Dermis microvascular lymphatic vessel endothelial cell (primary cell): ENCODE measurements around the gene TAX1BP1. TPM values are rescaled to one million over a fixed set of nuclear protein-coding genes. Genes with fewer than 3 reads are reported as not detected.
"Not testable (repeated sequence)": the region's sequence is repeated elsewhere in the genome, so short reads cannot be mapped to it uniquely, and the experiment has no call there.

Source experiments
- DNase-seq, 2 donors: peaks; one replicate each; pipeline versions ENCODE4 v3.0.0 to v3.0.0-alpha.2; 2010; ENCODE audit warnings: low read depth in 2 of 2
- total RNA-seq: library from RNA; depleted of rRNA; stranded (reverse); fragments of >200 nt; gene quantifications from 2 replicates; pipeline ENCODE4 v1.2.1, GENCODE V29; 2014

The TAX1BP1 gene
- total RNA-seq, 1 donor from 2014 or later: 53.0 TPM

DNA sequence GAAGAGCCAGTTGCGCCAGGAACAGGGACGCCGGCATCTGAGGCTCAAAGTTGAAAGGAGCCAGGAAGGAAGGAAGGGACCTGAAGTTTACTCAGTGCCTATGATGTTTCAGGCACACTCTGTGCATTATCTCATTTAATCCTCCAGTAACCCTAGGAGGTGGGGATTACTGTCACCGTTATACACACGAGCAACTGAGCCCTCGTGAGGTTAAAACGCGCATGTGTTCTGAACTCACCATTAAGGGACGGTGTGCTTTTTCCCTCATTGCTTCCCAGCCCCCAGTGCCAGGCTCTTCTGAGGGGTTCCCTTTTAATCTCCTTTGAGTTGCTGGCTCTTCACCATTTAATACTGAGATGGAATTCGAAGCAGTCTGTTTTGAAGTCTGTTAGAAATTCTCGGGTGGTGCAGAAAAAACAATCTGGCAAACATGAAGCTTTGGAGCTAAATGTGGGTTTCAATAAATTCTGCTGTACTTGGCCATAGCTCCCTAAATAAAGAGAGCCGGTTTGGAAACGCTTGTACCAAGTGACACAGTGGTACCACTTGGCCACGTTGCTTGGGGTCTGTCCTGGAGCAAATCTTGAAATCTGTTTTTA, 102.2 kb downstream of the TAX1BP1 start:
- DNase-seq: no peak

DNA sequence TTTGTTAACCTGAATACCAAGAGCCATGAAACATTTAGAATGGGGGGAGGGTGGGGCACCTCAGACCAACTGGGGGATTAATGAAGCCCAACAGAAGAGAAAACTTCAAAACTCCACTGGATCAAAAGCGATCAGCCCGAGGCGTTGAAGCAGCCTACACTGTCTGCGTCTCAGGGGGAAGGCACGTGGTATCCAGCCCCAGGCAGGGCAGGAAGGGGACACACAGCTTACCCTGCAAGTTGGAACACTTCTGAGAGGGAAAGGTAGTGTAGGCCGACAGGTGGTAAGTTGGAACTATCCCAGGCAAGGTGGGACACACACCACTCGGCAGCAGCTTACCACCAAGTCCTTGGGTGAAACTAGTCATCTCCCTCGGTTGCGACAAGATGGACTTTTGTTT, 102.9 kb downstream of the TAX1BP1 start:
- DNase-seq: no peak

DNA sequence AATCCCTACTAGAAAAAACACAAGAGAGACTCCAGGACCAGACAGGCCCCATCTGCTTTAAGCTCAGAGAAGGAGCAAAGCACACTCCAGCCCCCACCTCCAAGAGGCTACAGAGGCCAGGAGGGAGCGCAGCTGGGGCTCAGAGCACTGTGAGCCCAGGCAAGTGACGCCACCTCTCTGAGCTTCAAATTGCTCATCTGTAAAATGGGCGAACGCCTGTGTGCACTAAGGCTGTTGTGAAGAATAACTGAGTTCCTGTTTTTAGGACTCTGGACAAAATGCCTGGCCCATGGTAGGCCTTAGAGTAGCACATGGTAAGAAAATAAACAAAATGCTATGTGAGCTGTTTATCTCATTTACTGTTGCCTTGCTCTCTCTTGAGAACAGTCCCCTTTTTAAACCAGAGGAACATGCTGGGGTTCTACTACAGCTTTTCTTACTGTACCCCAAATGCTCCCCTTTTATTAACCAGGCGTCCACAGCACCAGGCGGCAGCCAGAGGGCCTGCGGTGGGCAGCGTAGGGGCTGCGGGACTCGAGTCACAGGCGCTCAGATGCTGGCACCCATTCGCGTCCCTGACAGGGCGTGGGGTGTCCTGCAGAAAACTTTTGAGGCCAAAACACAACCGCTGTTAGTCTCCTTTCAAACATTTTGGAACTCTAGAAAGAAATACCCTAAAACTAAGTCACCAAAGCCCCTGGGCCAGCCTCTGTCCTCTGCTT, 103.8 kb downstream of the TAX1BP1 start:
- no peak for DNase-seq

DNA sequence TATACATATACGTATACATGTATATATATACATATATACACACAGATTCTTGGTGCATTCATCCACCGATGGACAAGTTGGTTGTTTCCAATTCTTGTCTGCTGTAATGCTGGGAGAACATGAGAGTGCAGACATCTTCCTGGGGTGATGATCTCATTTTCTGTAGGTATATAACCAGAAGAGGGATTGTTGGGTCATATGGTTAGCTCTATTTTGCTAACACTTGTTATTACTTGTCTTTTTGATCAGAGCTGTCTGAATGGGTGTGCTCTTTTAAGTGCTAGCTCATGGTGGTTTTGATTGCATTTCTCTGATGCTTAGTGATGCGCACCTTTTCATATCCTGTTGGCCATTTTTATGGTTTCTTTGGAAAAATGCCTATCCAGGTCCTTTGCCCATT, 106.4 kb downstream of the TAX1BP1 start:
- DNase-seq: no peak

DNA sequence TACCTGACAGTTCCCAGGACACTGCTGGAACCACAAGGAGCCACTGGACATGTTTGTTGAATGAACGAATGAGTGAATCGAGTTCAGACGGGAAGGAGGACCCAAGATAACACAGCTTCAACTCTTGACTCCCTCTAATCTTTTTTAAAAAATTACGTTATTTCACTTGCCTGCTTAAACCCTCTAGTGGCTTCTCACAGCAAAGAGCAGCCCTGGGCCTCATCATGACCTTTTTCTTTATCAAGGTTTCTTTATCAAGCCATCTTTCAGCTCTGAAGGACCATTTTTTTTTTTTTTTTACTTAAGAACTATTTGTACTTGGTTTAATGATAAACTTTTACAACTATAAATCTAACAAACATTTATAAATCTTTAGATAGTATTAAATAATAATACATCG, 110.6 kb downstream of the TAX1BP1 start:
- no peak for DNase-seq

DNA sequence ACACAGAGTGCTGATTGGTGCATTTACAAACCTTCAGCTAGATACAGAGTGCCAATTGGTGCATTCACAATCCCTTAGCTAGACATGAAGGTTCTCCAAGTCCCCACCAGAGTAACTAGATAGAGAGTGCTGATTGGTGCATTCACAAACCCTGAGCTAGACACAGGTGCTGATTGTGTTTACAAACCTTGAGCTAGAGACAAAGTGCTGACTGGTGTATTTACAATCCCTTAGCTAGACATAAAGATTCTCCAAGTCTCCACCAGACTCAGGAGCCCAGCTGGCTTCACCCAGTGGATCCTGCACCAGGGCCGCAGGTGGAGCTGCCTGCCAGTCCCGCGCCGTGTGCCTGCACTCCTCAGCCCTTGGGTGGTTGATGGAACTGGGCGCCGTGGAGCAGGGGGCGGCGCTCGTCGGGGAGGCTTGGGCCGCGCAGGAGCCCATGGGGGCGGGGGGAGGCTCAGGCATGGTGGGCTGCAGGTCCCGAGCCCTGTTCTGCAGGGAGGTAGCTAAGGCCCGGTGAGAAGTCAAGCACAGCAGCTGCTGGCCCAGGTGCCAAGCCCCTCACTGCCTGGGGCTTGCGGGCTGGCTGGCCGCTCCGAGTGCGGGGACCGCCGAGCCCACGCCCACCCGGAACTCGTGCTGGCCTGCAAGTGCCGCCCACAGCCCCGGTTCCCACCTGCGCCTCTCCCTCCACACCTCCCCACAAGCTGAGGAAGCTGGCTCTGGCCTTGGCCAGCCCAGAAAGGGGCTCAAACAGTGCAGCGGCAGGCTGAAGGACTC, 116.9 kb downstream of the TAX1BP1 start:
- not testable (repeated sequence) for DNase-seq

DNA sequence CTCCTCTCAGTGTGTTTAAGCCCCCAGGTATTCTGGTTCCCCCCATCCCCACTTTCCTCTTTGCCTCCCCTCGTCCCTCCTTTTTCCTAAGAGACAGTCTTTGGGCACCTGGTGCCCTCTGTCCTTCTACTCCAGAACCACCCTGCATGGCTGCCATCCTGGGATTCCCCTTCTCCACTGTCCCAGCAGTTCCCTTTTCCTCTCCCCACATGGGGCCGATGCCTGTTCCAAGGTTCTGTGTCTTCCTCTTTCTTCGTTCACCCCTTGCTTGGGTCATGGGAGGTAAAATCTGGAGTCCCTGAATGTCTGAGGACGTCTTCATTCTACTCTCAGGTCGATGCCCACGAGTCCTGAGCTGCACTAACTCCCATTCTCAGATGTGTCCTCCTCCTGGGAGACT, 120.8 kb downstream of the TAX1BP1 start:
- DNase-seq: no peak

DNA sequence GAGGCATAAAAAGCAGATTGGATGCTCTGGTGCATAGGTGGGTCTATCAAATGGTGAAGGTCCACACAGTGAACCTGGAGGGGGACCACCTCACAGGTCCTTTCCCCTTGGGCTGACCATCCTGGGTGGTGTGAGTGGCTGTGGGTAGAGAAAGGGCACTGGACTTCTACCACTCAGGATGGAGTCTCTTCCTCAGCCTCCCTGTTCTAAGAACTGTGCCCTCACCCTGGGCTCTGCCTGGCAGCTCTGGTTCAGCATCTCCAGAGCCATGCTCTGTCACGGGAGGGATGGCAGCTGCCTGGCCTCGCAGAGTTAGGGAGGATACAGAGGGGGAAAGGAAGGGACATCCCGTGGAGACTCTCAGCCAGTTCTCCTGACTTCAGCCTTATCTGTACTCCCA, 121.8 kb downstream of the TAX1BP1 start:
- no peak for DNase-seq

DNA sequence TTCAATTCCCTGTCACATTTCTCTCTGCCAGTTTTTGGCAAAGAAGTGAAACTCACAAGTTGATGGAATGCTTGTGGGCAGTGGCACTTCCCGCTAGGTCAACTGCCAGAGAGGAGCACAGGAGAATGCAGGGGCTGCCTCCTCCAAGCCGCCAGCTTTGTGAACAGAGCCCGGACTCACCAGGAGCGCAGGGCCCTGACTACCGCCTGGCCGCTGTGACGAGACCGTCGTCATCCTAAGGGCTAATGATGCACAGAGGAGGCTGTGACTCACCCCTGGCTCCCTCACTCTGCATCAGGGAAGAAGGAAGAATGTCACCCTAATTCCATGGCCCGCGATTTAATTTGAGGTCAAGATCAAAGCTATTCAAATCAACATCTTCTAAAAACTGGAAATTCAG, 123.9 kb downstream of the TAX1BP1 start:
- no peak for DNase-seq

DNA sequence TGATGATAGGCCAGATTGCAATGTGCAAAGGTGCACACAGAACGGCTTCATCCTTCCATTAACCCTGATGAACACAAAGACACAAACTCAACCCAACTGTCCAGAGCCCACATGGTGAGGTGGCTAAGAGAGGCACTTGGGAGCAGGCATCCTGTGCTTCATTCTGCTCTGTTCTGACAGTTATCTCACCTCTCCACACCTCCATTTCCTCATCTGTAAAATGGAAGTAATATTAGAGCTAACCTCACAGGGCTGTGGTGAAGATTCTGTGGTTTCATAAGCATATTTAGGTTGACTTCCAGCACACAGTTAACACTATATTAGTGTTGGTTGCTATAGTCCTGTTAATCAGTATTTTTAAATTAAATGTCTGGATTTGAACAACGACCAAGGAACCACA, 126.3 kb downstream of the TAX1BP1 start:
- no peak for DNase-seq

DNA sequence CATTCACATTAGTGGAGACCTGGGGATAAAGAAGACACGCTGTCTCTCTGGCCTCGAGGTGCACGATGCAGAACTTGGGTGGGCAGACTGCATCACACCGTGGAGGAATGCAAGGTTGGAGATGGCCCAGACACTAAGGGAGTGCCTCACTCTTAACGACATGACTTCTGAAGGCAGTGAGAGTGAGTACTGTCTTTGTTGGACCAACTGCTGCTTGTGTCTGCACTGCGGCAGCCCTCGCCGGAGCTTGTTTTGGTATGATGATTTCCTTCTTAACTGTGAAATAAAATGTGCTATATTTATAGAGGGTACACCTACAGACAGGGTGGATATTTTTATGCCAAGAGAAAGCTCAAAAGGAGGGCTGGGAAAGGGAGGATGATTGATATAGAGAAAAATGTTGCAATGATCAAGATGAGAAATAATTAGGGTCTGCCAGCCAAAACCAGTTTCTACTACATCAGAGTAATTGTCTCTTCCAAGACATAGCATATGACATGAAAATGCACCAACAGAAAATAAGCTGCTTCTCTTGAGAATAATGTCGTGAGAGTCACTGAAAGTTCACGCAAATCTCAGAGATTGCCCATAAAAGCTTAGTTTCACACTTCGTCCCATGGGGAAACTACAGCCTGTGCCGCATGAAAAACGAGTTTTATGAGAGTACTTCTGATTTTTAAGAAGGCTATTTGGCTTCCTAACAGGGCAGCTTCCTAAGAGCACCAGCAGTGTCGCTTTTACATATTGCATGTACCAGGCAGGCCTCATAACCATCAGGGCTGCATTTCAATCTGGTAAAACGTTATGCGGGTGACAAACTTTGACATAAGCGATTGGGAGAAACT, 127.1 kb downstream of the TAX1BP1 start:
- DNase-seq: no peak

DNA sequence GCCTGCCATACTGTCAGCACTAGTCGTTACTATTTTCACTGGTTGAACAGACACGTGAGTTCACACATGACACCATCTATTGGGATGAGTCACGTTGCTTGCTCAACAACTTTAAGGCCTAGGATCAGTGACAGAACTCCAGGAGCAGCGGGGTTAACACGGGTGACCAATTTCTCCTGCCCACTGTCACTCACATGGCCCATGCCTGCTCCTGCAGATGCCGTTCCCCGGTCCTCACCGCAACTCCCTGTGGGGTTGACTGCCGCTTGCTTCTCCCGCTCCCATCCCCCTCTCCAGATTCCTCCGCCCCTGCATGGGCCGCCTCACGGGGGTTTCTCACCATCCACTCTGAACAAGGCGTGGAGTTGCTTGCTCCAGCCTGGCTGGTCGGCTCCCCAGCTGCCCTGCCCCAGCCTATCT, 128.2 kb downstream of the TAX1BP1 start:
- DNase-seq: no peak

DNA sequence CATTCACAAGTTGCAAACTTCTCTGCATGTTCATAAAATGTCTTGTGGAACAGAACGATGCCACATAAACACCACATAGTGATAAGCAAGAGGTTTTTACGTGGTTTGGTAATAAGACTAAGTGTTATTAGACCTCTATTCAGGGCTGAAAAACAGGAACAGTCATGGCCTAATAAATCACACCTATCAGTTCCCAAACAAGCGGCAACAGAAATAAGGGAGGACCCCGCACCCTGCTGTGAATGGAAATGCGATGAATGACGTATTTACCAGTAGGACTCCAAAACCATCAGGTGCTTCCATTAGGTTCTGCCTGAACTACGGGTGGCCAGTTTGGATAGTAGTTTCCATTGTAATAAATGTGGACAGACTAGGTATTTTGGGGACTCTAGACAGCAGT, 129.1 kb downstream of the TAX1BP1 start:
- DNase-seq: no peak

DNA sequence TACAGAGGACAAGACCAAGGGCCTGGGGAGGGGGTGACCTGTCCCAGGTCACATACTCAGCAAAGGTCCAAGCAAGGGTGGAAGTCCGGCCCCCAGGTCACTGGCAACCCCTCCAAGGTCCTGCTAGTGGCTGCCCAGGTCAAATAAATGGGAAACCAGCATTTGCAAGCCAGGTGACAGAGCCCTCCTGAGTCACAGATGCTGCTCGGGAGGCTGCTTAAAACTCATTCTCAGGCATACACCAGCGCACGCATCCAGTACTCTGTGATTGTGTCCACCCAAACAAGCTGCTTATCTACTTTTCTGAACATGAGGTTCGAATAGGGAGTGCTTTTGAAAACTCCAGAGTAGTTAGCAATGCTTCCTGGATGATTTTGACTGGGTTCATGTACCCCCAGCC, 130.6 kb downstream of the TAX1BP1 start:
- no peak for DNase-seq

DNA sequence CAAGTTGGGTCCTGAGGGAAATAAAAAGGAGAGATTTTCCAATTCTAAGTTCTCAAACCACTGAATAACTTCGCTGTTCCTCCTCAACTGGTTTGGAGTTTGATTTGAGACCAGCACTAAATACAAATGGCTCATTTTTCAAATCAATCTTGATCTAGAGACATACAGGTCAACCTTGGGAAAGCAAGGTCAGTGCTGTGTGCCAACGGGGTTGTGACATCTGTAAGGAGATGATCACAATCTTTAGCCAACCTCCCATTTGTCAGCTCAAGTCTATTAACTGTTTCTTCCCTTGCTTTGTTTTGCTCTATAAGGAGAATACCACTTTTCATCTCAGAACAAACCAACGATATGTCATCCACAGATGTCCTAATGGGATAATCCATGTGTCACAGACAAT, 131.1 kb downstream of the TAX1BP1 start:
- DNase-seq: no peak

DNA sequence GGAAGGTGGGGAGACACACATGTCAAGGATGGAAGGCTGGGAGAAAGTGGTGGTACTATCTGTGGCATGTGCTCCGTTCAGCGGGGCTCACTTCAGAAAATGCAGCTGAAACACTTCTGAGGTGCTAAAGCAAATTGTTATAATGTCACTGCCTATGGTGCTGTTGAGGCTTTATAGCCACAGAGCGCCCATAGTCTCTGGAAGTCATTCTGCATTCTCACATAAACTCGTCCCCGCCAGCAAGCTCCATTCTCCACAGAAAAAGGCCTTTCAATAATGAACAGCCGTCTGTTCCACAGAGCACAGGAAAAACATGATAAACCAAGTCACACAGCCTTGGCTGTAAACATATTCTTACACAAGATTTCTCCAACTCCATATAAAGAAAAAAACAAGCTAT, 131.9 kb downstream of the TAX1BP1 start:
- no peak for DNase-seq

DNA sequence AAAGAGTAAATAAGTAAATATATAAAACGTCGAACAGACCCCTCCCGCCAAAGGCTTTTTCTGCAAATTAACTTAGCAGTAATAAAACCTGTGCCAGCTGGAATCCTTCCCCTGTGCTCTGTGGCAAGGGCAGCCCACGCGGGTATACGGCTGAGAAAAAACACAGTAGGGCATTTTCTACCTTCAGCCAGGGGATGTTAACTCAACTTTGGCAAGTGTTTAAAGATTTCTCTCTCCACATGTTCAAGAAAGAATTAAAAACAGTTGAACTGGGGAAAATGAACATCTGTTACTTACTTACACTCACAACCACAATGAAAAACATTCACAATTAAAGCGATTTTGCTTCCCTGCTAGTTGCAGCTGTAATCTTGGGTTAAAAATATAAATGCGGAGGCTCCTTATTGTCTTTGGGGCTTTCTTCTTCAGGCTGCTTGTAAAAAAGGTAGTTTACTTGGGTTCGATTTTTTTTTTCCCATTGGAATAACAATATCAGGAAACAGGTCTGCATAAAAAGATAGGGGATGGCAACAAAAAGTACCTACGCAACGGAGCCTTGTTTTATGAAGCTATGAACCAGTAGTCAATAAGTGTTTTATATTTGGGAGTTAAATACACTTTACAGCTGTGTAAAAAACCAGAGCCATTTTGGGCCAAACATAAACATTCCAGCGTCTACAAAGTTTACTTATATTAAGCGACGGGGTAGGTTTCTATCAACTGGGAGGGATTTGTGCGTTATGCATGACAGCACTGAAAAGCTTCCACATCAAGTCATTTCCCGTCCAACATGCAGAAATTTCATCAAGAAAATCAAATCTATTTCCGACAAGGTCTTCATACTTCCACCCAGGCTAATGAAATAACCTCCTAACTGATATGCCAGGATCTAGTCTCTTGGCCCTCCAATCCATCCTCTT, 132.7 kb downstream of the TAX1BP1 start:
- DNase-seq: peak in 1 of 2 donors; percentile 56

DNA sequence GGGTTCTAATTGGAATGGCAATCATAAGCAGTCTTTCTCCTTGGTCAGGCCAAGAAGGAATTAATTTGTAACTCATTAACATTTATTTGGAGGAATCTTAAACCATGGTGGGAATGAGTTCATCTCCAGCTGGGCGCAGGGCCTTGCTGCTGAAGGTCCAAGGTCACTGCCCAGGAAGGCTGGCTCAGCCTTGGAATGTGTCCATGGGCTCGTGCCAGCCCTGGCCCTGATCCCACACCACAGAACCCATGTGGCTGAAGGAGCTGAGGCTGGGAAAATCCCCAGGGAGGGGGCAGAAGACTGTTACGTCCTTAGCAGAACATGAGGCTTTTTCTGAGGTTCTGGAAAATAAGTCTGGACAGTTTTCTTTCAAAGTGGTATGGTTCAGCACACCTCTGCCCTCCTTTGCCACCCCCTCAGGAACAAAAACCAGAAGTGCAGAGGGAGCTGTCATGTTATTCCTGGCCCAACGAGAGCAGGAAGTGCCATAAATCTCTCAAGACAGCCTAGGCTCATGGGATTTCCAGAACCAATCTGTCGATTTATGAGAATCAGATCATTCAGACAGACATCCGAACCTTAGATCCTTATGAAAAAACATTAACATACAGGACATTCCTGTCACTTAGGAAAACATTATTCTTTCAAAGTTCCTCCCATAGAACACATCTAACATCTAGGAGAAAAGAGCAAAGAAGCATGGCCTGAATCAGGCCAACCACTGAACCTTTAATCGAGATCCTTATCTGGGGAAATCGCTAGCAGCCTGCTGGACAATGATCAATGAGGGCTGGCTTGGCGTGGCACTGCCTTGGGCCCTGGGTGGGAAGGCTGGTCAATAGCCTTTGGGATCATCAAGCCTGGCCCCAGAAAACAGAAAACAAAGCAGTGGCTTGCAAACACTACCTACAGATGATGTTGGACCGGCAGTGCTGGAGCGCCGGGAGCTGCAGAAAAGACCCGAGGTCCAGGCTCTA, 134.3 kb downstream of the TAX1BP1 start:
- peak; percentile 27 to 87 for DNase-seq

DNA sequence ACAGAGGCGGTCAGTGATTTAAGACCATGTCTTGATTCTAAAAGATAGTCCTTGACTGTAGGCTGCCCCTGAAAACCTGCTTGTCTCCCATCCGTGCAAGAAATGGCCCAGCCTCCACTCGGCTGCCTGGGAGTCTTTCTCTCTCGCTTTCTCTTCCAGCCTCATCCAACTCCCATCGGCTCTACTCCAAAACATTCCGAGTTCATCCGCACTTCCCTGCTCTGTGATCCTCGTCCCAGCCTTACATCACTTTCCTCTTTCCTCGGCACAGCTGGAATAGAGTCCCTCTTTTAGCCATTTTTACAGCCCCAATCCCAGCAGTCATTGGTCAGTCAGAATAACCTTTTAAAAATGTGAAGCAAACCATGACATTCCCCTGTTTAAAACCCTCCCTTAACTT, 135.1 kb downstream of the TAX1BP1 start:
- no peak for DNase-seq

DNA sequence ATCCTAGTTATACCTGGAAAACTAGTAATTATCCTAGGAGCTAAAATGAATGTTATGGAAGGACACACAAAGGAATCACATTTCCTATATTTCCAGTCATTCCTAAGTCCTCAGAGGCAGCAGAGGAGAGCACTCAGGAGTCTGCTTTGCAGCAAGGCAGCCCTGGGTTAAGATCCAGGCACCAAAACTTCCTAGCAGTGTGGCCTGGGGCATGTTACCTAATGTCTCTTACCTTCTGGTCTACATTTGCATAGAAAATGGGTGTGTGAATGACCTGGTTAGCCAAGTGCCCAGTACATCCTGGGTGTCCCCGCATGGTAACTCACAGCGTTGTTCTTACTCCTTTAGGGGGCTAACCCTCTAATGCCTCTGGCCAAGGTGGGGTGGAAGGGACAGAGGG, 135.9 kb downstream of the TAX1BP1 start:
- DNase-seq: no peak
